Keratinocyte (primary cell): ENCODE measurements around the gene PAX5. TPM values are rescaled to one million over a fixed set of nuclear protein-coding genes. Genes with fewer than 3 reads are reported as not detected.

Experiments used
- DNase-seq: peaks from one replicate; pipeline ENCODE4 v3.0.0-alpha.2; 2011; ENCODE audit warnings: low read depth, missing footprints, low spot score
- FAIRE-seq: peaks from 2 replicates; lab custom pipeline; 2011; peaks lifted over from hg19 to GRCh38; lab: Jason Lieb, UNC
- H2AFZ ChIP-seq: 2 replicates; pipeline ENCODE4 v1.6.0; 2012; ENCODE audit warnings: low read length, control low read depth, inconsistent platforms; ENCODE audit not compliant: control insufficient read depth
- H3K27ac ChIP-seq: 2 replicates; pipeline ENCODE4 v1.5.1; 2011; ENCODE audit warnings: low read length; ENCODE audit not compliant: control insufficient read depth, insufficient read depth
- H3K27me3 ChIP-seq: 3 replicates; pipeline ENCODE4 v1.6.0; 2011; ENCODE audit warnings: low read length; ENCODE audit not compliant: control insufficient read depth, insufficient read depth; ENCODE audit errors: extremely low read depth
- H3K36me3 ChIP-seq, 2 experiments: 2 replicates in 1 of 2; 3 replicates in 1 of 2; pipeline ENCODE4 v1.5.1; 2011; ENCODE audit warnings: low read length in 2 of 2, mild to moderate bottlenecking in 1 of 2; ENCODE audit not compliant: control insufficient read depth in 2 of 2, insufficient read depth in 2 of 2; ENCODE audit errors: extremely low read depth in 1 of 2
- H3K4me1 ChIP-seq: 3 replicates; pipeline ENCODE4 v1.5.1; 2011; ENCODE audit warnings: low read length; ENCODE audit not compliant: control insufficient read depth, insufficient read depth; ENCODE audit errors: extremely low read depth
- H3K4me2 ChIP-seq: 3 replicates; pipeline ENCODE4 v1.6.0; 2011; ENCODE audit warnings: low read depth, low read length; ENCODE audit not compliant: control insufficient read depth, insufficient read depth; ENCODE audit errors: extremely low read depth
- H3K4me3 ChIP-seq, 3 experiments: fragments of 200-600 bp in 1 of 3; sonication (generic) in 1 of 3; 2 replicates in 2 of 3; 3 replicates in 1 of 3; pipeline ENCODE4 v1.5.1; 2011 to 2016; ENCODE audit warnings: low read length in 3 of 3, mild to moderate bottlenecking in 3 of 3, control low read depth in 2 of 3, inconsistent platforms in 1 of 3, low read depth in 1 of 3, mixed read lengths in 1 of 3, mixed run types in 1 of 3, moderate library complexity in 1 of 3; ENCODE audit not compliant: control insufficient read depth in 2 of 3, insufficient read depth in 2 of 3; ENCODE audit errors: extremely low read depth in 1 of 3
- H3K79me2 ChIP-seq: 2 replicates; pipeline ENCODE4 v1.6.0; 2012; ENCODE audit warnings: low read length; ENCODE audit not compliant: control insufficient read depth, insufficient read depth
- H3K9ac ChIP-seq: 3 replicates; pipeline ENCODE4 v1.6.0; 2011; ENCODE audit warnings: low read length; ENCODE audit not compliant: control insufficient read depth, insufficient read depth; ENCODE audit errors: extremely low read depth
- H3K9me1 ChIP-seq: 3 replicates; pipeline ENCODE4 v1.6.0; 2011; ENCODE audit warnings: low read length; ENCODE audit not compliant: control insufficient read depth, insufficient read depth; ENCODE audit errors: extremely low read depth
- H3K9me3 ChIP-seq: 2 replicates; pipeline ENCODE4 v1.5.1; 2012; ENCODE audit warnings: low read depth, low read length; ENCODE audit not compliant: control insufficient read depth
- H4K20me1 ChIP-seq: 3 replicates; pipeline ENCODE4 v1.6.0; 2011; ENCODE audit warnings: low read length; ENCODE audit not compliant: control insufficient read depth, insufficient read depth; ENCODE audit errors: extremely low read depth
- EZH2 ChIP-seq: IDR thresholded peaks from one replicate; pipeline ENCODE4 v1.6.1; 2012; ENCODE audit warnings: inconsistent platforms, mild to moderate bottlenecking, low read length, moderate library complexity
- dilution Hi-C: fragments of 300-500 bp; cut with MboI; formaldehyde crosslinking; loops from one replicate; pipeline ENCODE4 v1.7.0; 2020; ENCODE audit warnings: low sequenced_read_pairs; ENCODE audit not compliant: extremely low pct_ligation_motif_present
- polyA plus RNA-seq, 5 experiments: library from polyadenylated mRNA; depleted of rRNA in 3 of 5; stranded (reverse) in 3 of 5; stranded (forward) in 1 of 5; unstranded in 1 of 5; fragments of >200 nt; gene quantifications; 1 replicate in 1 of 5; 2 replicates in 3 of 5; 3 replicates in 1 of 5; pipeline versions ENCODE4 v1.2.1 to v1.2.3, GENCODE V29; 2011 to 2012; ENCODE audit warnings: missing spikeins in 2 of 5, low read depth in 1 of 5, low replicate concordance in 1 of 5
- TF ChIP-seq, protein P1 (sequence below), 3 experiments: IDR thresholded peaks in 1 of 3; conservative IDR thresholded peaks in 1 of 3; optimal IDR thresholded peaks in 1 of 3; 2 replicates in 2 of 3; 3 replicates in 1 of 3; pipeline versions ENCODE3 to v1.5.1; 2011; ENCODE audit warnings: low read length in 3 of 3, mild to moderate bottlenecking in 3 of 3, moderate library complexity in 2 of 3, control low read depth in 1 of 3, inconsistent platforms in 1 of 3; ENCODE audit not compliant: insufficient read depth in 2 of 3; ENCODE audit errors: extremely low read depth in 1 of 3

PAX5 gene
- polyA plus RNA-seq, 1 donor (not counting 4 experiments of a cell fraction or from before 2014, with no cell fraction given) = not detected

DNA sequence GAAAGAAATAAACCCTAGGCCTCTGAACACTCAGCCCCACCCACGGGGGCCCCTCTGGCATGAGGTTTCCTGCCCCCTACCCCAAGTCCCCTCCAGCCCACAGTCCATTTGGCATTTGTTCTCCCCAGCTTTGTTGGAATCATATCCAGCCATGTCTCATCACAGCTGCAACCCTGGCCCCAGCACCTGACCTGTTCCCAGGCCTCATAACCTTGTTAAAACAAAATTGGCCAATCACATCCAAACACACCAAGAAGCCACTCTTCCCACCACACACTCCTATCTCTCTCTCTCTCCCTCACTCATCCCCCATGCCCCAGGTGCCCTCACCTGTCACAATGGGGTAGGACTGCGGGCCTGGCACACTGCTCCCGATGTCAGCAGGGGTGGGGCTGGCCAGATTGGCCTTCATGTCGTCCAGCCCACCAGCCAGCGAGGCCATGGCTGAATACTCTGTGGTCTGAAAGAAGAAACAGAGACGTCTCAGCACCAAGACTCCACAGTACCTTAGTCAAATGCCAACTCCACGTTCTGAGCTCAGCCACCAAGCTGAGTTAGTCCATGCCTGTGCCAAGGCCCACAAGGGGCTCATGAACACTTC, 110.9 kb downstream of the PAX5 start:
- Histone ChIP-seq H3K27me3 (no peaks in the 10 kb centered on the region), H3K9me1 (peaks cover 2% of the 10 kb centered on the region), H2AFZ (no peak overlapping the region), H3K4me2 (no peak overlapping the region), H4K20me1 (no peaks in the 10 kb centered on the region), H3K9ac (no peak overlapping the region), H3K36me3 (no peaks in the 10 kb centered on the region), H3K27ac (no peak overlapping the region), H3K9me3 (no peaks in the 10 kb centered on the region), H3K79me2 (no peaks in the 10 kb centered on the region), H3K4me1 (peaks cover 30% of the 10 kb centered on the region), H3K4me3 (no peak overlapping the region)
- TF ChIP-seq, protein P1, sequence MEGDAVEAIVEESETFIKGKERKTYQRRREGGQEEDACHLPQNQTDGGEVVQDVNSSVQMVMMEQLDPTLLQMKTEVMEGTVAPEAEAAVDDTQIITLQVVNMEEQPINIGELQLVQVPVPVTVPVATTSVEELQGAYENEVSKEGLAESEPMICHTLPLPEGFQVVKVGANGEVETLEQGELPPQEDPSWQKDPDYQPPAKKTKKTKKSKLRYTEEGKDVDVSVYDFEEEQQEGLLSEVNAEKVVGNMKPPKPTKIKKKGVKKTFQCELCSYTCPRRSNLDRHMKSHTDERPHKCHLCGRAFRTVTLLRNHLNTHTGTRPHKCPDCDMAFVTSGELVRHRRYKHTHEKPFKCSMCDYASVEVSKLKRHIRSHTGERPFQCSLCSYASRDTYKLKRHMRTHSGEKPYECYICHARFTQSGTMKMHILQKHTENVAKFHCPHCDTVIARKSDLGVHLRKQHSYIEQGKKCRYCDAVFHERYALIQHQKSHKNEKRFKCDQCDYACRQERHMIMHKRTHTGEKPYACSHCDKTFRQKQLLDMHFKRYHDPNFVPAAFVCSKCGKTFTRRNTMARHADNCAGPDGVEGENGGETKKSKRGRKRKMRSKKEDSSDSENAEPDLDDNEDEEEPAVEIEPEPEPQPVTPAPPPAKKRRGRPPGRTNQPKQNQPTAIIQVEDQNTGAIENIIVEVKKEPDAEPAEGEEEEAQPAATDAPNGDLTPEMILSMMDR (optimal IDR thresholded peaks at IDR 0.05 in 1 of 3, IDR thresholded peaks at IDR 0.05 in 1 of 3, conservative IDR thresholded peaks at IDR 0.05 in 1 of 3; ENCODE audit: extremely low read depth in 1 of 3, insufficient read depth in 2 of 3, low read length in 3 of 3) = no peak
- no peak for TF ChIP-seq EZH2
- dilution Hi-C loops = no loop called here
- FAIRE-seq (no peak), DNase-seq (no peak)

DNA sequence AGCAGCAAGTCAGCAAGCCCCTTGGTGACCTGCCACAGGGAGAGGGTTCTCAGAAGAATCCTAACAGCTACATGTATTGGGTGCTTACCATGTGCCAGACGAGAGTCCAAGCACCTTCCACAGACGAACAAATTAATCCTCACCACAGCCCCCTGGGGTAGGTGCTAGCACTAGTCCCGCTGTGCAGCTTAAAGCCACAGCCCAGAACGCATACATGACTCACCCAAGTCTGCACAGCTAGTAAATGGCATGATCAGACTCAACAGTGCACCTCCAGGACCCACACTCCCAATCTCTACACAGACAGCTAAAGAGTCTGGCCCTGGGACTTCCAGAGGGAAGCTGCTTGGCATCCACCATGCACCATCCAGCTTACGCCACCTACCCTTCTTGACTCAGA, 111.5 kb downstream of the PAX5 start:
- H3K4me1 ChIP-seq = peaks cover 30% of the 10 kb centered on the region
- no peaks in the 10 kb centered on the region for H3K79me2 ChIP-seq
- dilution Hi-C loops = no loop called here
- H3K36me3 ChIP-seq = no peaks in the 10 kb centered on the region
- no peak overlapping the region for H3K4me3 ChIP-seq
- H3K4me2 ChIP-seq = no peak overlapping the region
- peaks cover 2% of the 10 kb centered on the region for H3K9me1 ChIP-seq
- FAIRE-seq (peak; percentile 56), DNase-seq (no peak)
- no peaks in the 10 kb centered on the region for H3K9me3 ChIP-seq
- no peak overlapping the region for H3K9ac ChIP-seq
- H2AFZ ChIP-seq = no peak overlapping the region
- no peak for TF ChIP-seq EZH2
- TF ChIP-seq, protein P1 (optimal IDR thresholded peaks at IDR 0.05 in 1 of 3, IDR thresholded peaks at IDR 0.05 in 1 of 3, conservative IDR thresholded peaks at IDR 0.05 in 1 of 3; ENCODE audit: extremely low read depth in 1 of 3, insufficient read depth in 2 of 3, low read length in 3 of 3) = no peak
- no peaks in the 10 kb centered on the region for H4K20me1 ChIP-seq
- H3K27me3 ChIP-seq = no peaks in the 10 kb centered on the region
- no peak overlapping the region for H3K27ac ChIP-seq
